ENCODE results near the gene C1orf53. TPM values are rescaled to one million over a fixed set of nuclear protein-coding genes. Genes with fewer than 3 reads are reported as not detected.
"Not testable (repeated sequence)": the region's sequence is repeated elsewhere in the genome, so short reads cannot be mapped to it uniquely, and the experiment has no call there.

C1orf53 gene
- total RNA-seq, 2 experiments from 2014 or later: 1.5 to 1.7 TPM

DNA sequence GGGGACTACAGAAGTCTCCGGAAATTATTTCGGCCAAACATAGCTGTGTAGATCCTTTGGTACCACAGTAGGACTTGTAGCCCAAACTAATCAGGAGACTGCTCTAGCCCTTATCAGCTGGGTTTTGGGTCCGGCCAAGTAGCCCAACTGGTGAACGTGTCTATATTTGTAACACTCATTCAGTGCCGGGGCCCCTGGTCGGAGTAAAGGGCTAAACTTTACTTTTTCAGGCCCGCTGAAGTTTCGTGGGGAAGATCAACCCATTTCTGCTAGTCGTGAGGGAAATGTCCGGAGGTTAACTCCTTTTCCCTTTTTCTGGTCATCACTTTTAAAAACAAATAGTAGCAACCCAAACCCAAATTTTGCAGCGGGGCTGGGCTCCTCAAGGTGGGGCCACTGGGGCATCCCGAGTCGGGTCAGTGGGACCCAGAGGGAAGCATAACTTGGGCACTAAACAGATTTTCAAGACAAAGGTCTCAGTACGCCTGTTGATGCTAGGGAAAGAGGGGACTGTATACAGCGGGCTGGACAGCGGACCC, 16.4 kb downstream of the C1orf53 start:
- ChIA-PET CTCF (interaction anchor here (0.6 kb wide), 1 partner anchor 311 kb away, joined by 3 read pairs; no protein-coding TSS in a partner anchor), POLR2A (interaction anchor here (0.6 kb wide), 2 partner anchors 157 to 218 kb away, joined by 4 to 7 read pairs; no protein-coding TSS in a partner anchor)

DNA sequence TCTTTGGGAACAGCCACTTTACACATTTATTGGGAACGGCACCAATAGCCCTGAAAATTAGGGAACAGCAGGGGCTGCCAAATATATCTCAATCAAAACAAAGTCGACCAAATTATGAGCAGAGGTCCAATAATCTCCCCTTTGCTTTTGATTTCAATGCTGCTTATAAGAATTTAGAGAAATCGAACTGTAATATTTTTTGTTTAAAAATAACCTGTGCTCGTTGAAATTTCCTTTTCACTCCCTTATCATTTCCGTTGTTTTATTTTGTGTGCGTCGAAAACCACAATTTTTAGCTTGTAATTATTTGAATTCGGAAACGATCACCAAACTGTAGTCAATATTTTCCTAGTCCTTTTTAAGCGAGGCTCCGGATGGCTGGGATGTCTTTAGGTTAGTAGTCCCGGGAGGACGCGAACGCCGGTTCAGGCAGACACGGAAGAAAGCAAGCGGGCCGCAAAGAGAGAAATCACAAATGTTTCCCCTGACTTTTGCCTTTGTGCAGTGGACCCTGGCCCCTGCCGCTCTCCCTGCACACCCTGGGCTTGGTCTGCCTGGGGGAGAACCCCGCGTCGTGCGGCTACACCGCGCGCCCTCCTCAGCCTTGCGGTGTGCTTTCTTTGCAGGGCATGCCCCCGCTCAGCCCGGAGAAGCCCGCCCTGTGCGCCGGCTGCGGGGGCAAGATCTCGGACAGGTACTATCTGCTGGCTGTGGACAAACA, 17.1 kb downstream of the C1orf53 start:
- CTCF ChIA-PET: interaction anchor here (2.4 kb wide), 1 partner anchor 9 kb away, joined by 9 read pairs; no protein-coding TSS in a partner anchor

DNA sequence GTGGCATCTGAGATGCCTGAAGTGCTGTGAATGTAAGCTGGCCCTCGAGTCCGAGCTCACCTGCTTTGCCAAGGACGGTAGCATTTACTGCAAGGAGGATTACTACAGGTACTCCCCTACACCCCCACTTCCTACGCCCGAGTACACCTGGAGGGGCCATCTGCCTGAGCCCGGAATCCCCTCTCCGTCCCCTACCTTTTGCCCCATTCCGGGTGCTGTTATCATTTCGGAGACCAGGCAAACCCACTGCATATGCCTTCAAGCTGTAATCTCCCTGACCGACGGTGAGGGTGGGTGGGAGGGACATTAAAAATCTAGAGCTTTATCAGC, 17.6 kb downstream of the C1orf53 start:
- ChIA-PET POLR2A (no interaction called here), CTCF (interaction anchor here (2.4 kb wide), 1 partner anchor 9 kb away, joined by 9 read pairs; no protein-coding TSS in a partner anchor)

More for the DNA sequence above, 17.1 kb downstream of the C1orf53 start:
- POLR2A ChIA-PET: interaction anchor here (0.6 kb wide), 1 partner anchor 219 kb away, joined by 4 read pairs; no protein-coding TSS in a partner anchor

DNA sequence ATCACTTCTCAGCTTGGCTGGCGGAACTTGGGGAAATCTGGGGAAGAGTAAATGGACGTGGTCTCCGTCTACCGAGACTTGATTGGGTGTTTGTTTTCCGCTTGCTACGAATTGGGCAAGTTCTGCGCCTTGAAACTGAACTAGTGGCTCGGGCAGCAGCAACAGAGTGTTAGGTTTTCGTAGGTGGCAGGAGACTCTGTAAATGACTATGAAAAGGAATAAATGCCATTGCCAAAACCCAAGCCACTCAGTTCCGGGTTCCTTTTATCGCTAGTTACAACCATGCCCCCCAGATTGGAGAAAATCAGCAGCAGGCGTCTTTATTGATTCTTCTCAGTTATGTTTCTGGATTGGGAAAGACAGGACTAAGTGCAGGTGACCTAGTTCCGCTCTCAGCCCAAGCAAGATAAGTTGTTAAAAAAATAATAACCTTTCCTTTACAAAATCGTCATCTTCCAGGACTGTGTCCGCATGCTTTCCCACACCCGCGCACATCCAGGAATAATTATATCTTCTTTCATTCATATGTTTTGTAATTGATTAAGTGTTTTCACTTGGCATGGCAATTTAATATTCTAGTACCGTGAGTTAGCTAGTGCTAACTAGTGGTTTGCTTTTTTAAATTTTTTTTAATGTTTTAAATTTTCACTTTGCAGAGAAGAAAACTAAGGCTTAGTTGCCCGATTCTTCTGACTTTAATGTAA, 18.1 kb downstream of the C1orf53 start:
- CTCF ChIA-PET: interaction anchor here (0.8 to 2.4 kb wide), 2 partner anchors 10 kb away, joined by 3 to 9 read pairs; no protein-coding TSS in a partner anchor
- POLR2A ChIA-PET: no interaction called here

DNA sequence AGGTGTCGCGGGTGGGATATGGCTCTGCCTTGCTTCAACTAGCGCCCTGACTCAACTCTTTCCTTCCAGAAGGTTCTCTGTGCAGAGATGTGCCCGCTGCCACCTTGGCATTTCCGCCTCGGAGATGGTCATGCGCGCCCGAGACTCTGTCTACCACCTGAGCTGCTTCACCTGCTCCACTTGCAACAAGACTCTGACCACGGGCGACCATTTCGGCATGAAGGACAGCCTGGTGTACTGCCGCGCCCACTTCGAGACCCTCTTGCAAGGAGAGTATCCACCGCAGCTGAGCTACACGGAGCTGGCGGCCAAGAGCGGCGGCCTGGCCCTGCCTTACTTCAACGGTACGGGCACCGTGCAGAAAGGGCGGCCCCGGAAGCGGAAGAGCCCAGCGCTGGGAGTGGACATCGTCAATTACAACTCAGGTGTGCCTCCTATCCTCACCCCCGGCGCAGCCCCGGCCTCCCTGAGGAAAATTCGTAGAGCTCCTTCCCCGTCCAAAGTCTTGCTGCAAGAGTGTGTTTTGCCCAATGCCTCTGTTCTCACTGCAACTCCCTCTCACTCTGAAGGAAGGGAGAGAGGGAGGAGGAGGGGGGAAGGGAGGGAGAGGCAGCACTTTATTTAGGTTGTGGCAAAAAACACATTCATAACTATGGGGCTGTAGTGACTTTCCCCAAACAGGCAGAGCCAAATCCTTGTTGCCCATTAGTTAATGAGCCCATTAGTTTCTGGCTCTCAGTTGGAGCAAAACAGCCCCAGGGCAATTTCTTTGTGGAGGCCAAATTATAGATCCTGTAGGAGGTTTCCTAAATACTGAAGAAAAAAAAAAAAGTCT, 19.0 kb downstream of the C1orf53 start:
- POLR2A ChIA-PET: no interaction called here
- CTCF ChIA-PET: interaction anchor here (0.8 to 2.4 kb wide), 2 partner anchors 9 to 11 kb away, joined by 3 to 9 read pairs; no protein-coding TSS in a partner anchor

DNA sequence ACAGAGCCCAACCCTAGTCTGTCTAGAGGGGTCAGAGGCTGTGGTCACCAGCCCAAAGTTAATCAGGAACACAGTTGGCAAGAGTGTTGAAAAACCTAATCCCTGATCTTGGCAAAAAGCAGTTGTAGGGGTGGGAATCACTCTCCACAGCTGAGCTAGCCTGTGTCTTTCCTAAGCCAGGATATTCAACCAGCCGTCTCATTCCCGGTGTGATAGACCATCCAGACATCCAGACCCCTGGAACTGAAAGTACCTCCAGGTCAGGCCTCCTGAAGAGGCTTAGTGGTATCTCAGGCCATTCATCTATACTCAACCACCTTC, 19.6 kb downstream of the C1orf53 start:
- ChIA-PET CTCF (interaction anchor here (2.4 kb wide), 1 partner anchor 11 kb away, joined by 9 read pairs; no protein-coding TSS in a partner anchor), POLR2A (no interaction called here)

DNA sequence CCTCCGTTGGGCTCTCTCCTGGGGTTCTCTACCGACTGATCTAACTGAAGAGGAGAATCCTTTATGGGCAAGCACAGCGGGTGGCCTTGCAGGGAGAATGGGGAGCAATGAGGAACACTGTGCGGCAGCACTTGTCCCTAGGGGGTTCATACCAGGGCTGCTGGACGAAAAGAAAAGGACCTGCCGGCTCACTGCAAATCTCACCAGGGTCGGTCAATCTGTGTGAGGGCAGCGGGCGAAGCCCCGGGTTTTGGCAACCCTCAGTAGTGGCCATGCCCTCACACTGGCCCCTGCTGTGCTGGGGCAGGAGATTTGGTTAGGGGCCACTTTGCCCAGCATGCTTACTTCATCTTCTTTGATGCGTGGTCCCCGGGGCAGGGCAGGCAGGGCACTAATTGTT, 20.6 kb downstream of the C1orf53 start:
- POLR2A ChIA-PET: no interaction called here
- CTCF ChIA-PET: no interaction called here

DNA sequence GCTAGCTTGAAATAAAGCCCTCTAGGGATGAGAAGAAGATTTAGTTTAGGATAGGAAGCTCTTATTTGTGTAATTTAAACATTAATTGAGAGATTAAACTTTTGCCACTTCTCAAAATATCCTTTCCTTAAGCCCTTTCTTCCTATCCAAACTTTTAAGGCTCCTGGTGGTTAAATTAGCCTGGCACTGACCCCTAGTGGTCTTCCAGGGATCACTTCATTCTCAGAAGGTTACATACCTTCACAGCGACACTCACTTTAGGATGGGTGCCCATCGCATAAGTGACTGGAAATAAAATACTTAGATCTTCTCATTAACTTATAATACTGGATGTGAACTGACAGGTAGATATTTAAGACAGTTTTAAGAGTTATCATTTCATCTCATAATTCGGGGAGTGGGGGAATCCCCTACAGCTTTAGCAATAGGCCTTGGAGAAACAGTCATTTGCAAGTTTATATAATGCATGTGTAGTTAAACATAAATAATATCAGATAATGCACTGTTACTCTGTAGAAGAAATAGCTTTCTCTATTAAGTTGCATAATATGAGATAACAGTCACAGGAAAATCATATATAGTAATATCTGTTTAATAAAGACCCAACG, 22.2 kb downstream of the C1orf53 start:
- CTCF ChIA-PET: interaction anchor here (0.6 to 1.4 kb wide), 3 partner anchors 9 to 145 kb away, joined by 3 to 5 read pairs (median 3); no protein-coding TSS in a partner anchor
- POLR2A ChIA-PET: interaction anchor here (1.1 kb wide), 1 partner anchor 15 kb away, joined by 4 read pairs; no protein-coding TSS in a partner anchor

DNA sequence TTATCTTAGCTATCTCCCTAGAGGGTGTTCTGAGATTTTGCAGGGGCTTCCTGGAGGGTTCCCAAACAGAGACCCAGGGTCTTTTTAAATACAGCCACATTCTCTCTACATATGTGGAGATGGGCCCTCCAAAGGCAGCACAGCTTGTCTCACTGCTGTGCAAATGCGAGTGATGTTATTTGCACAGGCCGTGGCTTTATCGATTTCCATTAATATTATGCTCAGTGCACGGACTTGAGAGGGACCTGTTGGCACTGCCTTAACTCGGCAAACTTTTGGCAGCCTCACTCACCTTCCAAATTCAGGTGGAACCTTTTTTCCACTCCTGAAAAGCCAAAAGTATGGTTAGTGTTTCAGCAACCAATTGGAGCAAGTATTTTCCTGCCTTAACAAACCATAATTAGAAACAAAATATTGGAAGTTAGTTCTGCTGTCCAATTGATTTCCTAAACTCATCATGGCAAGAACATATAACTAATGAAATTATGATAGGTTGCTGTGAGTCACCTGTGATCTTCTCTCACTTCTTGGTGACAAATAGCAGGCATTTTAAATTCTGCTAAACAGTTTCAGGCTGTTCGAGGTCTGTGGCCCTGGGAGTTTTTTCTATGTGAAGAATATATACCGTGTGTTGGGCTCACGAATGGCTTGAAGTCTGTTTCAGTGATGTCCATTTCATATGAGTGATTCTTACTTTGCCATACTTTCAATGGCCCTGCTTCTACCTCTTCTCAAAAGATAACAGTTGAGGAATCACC, 25.7 kb downstream of the C1orf53 start:
- ChIA-PET CTCF (no interaction called here), POLR2A (no interaction called here)

DNA sequence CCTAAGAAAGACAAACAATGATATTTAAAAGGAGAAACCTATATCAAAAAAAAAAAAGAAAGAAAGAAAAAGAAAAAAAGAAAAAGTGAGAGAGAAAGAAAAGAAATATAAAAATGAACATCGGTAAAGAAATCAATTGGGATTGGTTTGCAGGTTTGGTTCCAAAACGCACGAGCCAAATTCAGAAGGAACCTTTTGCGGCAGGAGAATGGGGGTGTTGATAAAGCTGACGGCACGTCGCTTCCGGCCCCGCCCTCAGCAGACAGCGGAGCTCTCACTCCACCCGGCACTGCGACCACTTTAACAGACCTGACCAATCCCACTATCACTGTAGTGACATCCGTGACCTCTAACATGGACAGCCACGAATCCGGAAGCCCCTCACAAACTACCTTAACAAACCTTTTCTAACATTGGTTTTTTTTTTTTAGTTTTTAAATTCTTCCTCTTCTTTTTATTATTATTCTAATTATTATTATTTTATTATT, 26.5 kb downstream of the C1orf53 start:
- CTCF ChIA-PET: no interaction called here
- POLR2A ChIA-PET: interaction anchor here (0.7 kb wide), 2 partner anchors 18 to 65 kb away, joined by 3 to 5 read pairs; no protein-coding TSS in a partner anchor

DNA sequence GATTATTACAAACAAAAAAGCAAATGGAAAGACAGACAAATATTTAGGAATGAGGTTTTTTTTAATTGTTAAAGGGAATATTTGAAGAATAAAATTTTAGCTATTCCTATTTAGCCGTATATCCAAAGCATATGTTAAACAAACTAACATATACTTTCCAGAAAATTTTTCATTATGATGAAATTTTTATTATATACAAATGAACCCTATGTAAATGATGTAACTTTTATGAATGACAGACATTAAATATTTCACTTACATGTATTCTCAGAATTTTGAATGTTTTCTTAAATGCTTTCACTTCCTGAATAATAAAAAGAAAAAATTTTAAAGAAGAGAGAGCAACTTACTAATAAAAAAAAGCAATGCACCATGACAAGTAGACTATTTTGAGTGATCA, 30.6 kb downstream of the C1orf53 start:
- CTCF ChIA-PET: no interaction called here

DNA sequence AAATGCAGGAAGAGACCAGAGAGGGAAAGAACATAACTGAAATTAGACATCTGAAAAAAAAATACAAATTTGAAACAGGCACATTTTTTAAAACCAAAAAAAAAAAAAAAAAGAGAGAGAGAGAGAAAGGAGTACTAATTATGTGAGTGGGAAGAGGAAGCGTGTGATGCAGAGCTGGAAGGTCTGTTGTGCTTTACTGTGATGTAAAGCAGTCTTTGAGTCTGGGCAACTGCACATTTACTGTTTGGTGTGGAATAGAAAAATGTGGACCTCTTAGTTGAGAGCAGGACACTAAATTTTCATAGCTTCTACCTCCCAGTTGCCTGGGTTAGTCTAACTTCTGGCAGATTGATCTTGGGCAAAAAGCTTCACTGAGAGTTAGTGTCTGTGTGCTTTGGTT, 31.2 kb downstream of the C1orf53 start:
- POLR2A ChIA-PET: no interaction called here

More for the DNA sequence above, 30.6 kb downstream of the C1orf53 start:
- POLR2A ChIA-PET: interaction anchor here (0.7 kb wide), 1 partner anchor 10 kb away, joined by 6 read pairs; no protein-coding TSS in a partner anchor

DNA sequence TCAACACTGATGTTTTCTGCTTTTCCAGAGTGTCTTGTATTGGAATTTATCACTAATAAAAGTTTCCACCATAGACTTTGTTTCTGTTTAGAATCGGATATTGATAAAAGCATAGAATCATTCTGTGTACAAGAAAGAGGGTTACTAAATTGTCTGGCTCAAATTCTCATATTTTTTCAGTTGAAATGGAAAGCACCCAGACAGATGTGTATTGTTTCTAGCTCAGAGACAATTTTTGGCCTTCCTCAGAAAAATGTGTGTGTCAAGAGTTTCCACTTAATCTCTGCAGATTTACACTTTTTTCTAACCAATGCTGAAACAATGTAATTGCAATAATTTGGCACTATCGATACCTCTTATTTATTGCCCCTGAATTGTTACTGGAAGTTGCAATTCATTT, 35.0 kb downstream of the C1orf53 start:
- CTCF ChIA-PET: no interaction called here
- POLR2A ChIA-PET: no interaction called here

More for the DNA sequence above, 31.2 kb downstream of the C1orf53 start:
- CTCF ChIA-PET: no interaction called here

DNA sequence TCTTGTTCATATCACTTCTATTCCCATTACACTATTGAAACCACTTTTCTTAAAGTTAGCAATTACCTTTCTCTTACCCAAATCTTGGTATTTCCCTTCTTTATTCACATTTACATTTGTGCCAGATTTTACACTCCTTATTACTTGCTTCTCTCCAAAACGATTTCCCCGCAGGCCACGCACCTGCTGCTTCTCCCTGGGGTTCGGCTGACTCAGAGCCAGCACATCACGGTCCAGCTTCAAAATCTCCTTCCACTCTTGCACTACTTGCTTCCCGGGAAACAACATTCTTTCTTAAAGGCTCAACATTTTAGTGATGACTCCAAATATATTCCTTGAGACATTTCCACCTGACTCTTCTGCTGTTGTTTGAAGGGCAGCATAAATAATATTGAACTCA, 35.5 kb downstream of the C1orf53 start:
- CTCF ChIA-PET: no interaction called here
- POLR2A ChIA-PET: no interaction called here

DNA sequence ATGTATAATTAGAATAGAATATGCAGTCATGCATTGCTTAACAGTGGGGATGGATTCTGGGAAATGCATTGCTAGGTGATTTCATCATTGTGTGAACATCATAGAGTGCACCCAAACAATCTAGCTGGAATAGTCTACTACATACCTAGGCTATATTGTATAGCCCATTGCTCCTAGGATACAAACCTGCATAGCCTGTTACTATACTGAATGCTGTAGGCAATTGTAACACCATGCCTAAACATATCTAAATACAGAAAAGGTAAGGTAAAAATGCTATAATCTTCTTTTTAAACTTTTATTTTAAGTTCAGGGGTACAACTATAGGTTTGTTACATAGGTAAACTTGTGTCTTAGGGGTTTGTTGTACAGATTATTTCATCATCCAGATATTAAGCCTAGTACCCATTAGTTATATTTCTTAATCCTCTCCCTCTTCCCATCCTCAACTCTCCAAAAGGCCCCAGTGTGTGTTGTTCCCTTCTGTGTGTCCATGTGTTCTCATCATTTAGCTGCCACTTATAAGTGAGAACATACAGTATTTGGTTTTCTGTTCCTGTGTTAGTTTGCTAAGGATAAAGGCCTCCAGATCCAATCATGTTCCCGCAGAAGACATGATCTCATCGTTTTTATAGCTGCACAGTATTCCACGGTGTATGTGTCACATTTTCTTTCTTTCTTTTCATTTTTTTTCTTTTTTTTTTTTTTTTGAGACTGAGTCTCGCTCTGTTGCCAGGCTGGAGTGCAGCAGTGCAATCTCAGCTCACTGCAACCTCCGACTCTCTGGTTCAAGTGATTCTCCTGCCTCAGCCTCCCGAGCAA, 36.9 kb downstream of the C1orf53 start:
- CTCF ChIA-PET, POLR2A ChIA-PET: not testable (repeated sequence)

DNA sequence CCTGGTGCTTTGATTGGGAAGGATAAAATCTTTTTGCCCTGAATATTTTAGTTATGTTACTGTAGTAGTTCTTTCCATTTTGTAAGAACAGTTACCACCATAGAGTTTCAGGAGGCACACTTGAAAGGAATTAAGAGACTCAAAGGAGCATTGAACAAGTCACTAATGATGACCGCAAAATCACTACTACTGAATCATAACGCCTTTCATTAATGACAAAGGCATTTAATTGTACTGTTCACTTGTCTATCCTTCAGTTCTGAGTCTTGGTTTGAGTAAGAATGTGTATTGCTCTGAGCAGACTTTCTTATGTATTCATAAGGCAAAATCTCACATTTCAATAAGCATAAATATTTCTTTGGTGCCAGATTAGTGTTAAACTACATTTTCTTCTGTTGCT, 39.6 kb downstream of the C1orf53 start:
- POLR2A ChIA-PET: no interaction called here
- CTCF ChIA-PET: no interaction called here

DNA sequence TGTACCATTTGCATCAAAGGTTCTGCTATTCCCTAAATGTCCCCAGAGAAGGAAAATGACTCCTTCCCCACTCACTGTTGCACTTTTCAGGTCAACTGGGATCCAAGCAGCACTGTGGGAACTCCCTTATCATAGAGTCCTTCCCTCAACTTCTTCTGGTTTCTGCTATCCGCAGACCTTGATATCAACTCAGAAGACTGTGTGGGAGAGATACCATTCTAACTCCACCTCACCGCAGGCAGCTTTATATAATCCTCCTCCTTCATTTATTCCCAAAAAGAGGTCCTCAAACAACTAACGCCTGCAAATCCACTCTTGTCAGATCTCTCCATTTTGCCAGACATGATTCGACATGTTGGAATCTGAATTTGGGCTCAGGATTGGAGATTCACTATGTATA, 42.1 kb downstream of the C1orf53 start:
- CTCF ChIA-PET: no interaction called here
- POLR2A ChIA-PET: no interaction called here
